ENCODE data around the gene EN2. TPM values are rescaled to one million over a fixed set of nuclear protein-coding genes. Genes with fewer than 3 reads are reported as not detected.
A peak's percentile ranks its signal among the peaks of the same experiment; 100 is the strongest.

EN2 gene
- not detected for total RNA-seq

GRCh38 chr7:155458111-155458877 lies at the start of gene EN2:
TSS of gene EN2 (plus strand) at chr7:155458129. CDS start at chr7:155458378, 249 bp downstream.
- H3K27me3 Mint-ChIP-seq = peaks cover 80% of the 10 kb centered on the region
- peaks cover 11% of the 10 kb centered on the region for H3K4me1 Mint-ChIP-seq
- H3K36me3 Mint-ChIP-seq (ENCODE audit: low read depth) = peaks cover 11% of the 10 kb centered on the region
- DNase-seq = no peak
- ChIA-PET POLR2A (no interaction called here), CTCF (no interaction called here)
- H3K27ac Mint-ChIP-seq = no peak within 1 kb of the TSS
- no peaks in the 10 kb centered on the region for H3K9me3 Mint-ChIP-seq
- H3K4me3 Mint-ChIP-seq = peak within 1 kb of the TSS; percentile 53

GRCh38 chr7:155408651-155409586 lies 49.0 kb upstream of the EN2 start:
- no peaks in the 10 kb centered on the region for H3K4me1 Mint-ChIP-seq
- no peak overlapping the region for H3K27ac Mint-ChIP-seq
- no peak overlapping the region for H3K4me3 Mint-ChIP-seq
- H3K27me3 Mint-ChIP-seq = peaks cover 13% of the 10 kb centered on the region
- DNase-seq = no peak
- CTCF ChIA-PET = no interaction called here
- H3K36me3 Mint-ChIP-seq (ENCODE audit: low read depth) = no peaks in the 10 kb centered on the region
- H3K9me3 Mint-ChIP-seq = no peaks in the 10 kb centered on the region
- POLR2A ChIA-PET = no interaction called here

GRCh38 chr7:155409980-155410379 lies 47.9 kb upstream of the EN2 start:
- Mint-ChIP-seq H3K27ac (no peak overlapping the region), H3K36me3 (ENCODE audit: low read depth) (no peaks in the 10 kb centered on the region), H3K27me3 (peaks cover 13% of the 10 kb centered on the region), H3K9me3 (no peaks in the 10 kb centered on the region), H3K4me3 (no peak overlapping the region), H3K4me1 (no peaks in the 10 kb centered on the region)
- no peak for DNase-seq
- ChIA-PET POLR2A (no interaction called here), CTCF (no interaction called here)

- ChIA-PET CTCF (no interaction called here), POLR2A (no interaction called here)
- H3K36me3 Mint-ChIP-seq (ENCODE audit: low read depth) = no peaks in the 10 kb centered on the region
- peaks cover 13% of the 10 kb centered on the region for H3K27me3 Mint-ChIP-seq
- H3K4me3 Mint-ChIP-seq = no peak overlapping the region
- DNase-seq = no peak
- no peaks in the 10 kb centered on the region for H3K4me1 Mint-ChIP-seq
- no peaks in the 10 kb centered on the region for H3K9me3 Mint-ChIP-seq
- H3K27ac Mint-ChIP-seq = no peak overlapping the region
These were observed 47.5 kb upstream of the EN2 start for GRCh38 chr7:155410431-155410830.

- Mint-ChIP-seq H3K27me3 (peaks cover 8% of the 10 kb centered on the region), H3K36me3 (ENCODE audit: low read depth) (no peaks in the 10 kb centered on the region), H3K4me3 (no peak overlapping the region), H3K9me3 (no peaks in the 10 kb centered on the region), H3K4me1 (no peaks in the 10 kb centered on the region), H3K27ac (no peak overlapping the region)
- no peak for DNase-seq
- POLR2A ChIA-PET = no interaction called here
- CTCF ChIA-PET = no interaction called here
These were observed 46.1 kb upstream of the EN2 start for GRCh38 chr7:155411718-155412415.

GRCh38 chr7:155412416-155413253 lies 45.3 kb upstream of the EN2 start:
- Mint-ChIP-seq H3K4me1 (no peaks in the 10 kb centered on the region), H3K36me3 (ENCODE audit: low read depth) (no peaks in the 10 kb centered on the region), H3K27me3 (peaks cover 8% of the 10 kb centered on the region), H3K4me3 (no peak overlapping the region), H3K27ac (no peak overlapping the region), H3K9me3 (no peaks in the 10 kb centered on the region)
- ChIA-PET CTCF (no interaction called here), POLR2A (no interaction called here)
- peak; percentile 50 for DNase-seq

- ChIA-PET POLR2A (no interaction called here), CTCF (no interaction called here)
- H3K4me3 Mint-ChIP-seq = no peak overlapping the region
- H3K27ac Mint-ChIP-seq = no peak overlapping the region
- no peaks in the 10 kb centered on the region for H3K36me3 Mint-ChIP-seq (ENCODE audit: low read depth)
- H3K9me3 Mint-ChIP-seq = no peaks in the 10 kb centered on the region
- H3K27me3 Mint-ChIP-seq = peaks cover 6% of the 10 kb centered on the region
- no peaks in the 10 kb centered on the region for H3K4me1 Mint-ChIP-seq
- DNase-seq = no peak
These were observed 43.1 kb upstream of the EN2 start for GRCh38 chr7:155414547-155415492.

- POLR2A ChIA-PET = no interaction called here
- Mint-ChIP-seq H3K4me3 (no peak overlapping the region), H3K4me1 (no peaks in the 10 kb centered on the region), H3K9me3 (no peaks in the 10 kb centered on the region), H3K27me3 (peaks cover under 1% of the 10 kb centered on the region), H3K36me3 (ENCODE audit: low read depth) (no peaks in the 10 kb centered on the region), H3K27ac (peak overlapping the region; percentile 11)
- DNase-seq = no peak
- CTCF ChIA-PET = no interaction called here
These were observed 41.1 kb upstream of the EN2 start for GRCh38 chr7:155416646-155417380.

- DNase-seq = no peak
- CTCF ChIA-PET = no interaction called here
These were observed 39.6 kb upstream of the EN2 start for GRCh38 chr7:155418304-155418703.

GRCh38 chr7:155418941-155419755 lies 38.8 kb upstream of the EN2 start:
- Mint-ChIP-seq H3K36me3 (ENCODE audit: low read depth) (no peaks in the 10 kb centered on the region), H3K27me3 (no peaks in the 10 kb centered on the region), H3K4me1 (no peaks in the 10 kb centered on the region), H3K9me3 (no peaks in the 10 kb centered on the region), H3K4me3 (no peak overlapping the region), H3K27ac (no peak overlapping the region)
- DNase-seq = no peak
- POLR2A ChIA-PET = no interaction called here
- CTCF ChIA-PET = no interaction called here

More at GRCh38 chr7:155418304-155418703, 39.6 kb upstream of the EN2 start:
- Mint-ChIP-seq H3K9me3 (no peaks in the 10 kb centered on the region), H3K27ac (no peak overlapping the region), H3K36me3 (ENCODE audit: low read depth) (no peaks in the 10 kb centered on the region), H3K4me3 (no peak overlapping the region), H3K27me3 (no peaks in the 10 kb centered on the region), H3K4me1 (no peaks in the 10 kb centered on the region)
- POLR2A ChIA-PET = no interaction called here

- H3K27me3 Mint-ChIP-seq = no peaks in the 10 kb centered on the region
- no peaks in the 10 kb centered on the region for H3K9me3 Mint-ChIP-seq
- no peak for DNase-seq
- no peak overlapping the region for H3K27ac Mint-ChIP-seq
- ChIA-PET POLR2A (no interaction called here), CTCF (no interaction called here)
- no peaks in the 10 kb centered on the region for H3K36me3 Mint-ChIP-seq (ENCODE audit: low read depth)
- H3K4me3 Mint-ChIP-seq = no peak overlapping the region
- H3K4me1 Mint-ChIP-seq = no peaks in the 10 kb centered on the region
These were observed 37.8 kb upstream of the EN2 start for GRCh38 chr7:155420116-155420515.

All from activated CD4-positive, alpha-beta memory T cell treated with anti-CD3 and anti-CD28 coated beads, Interleukin-2, amount 10 ng/mL, durations not matched to agents 7 days and 5 days (primary cell).